ENCODE measurements around the gene C10orf90. TPM values are rescaled to one million over a fixed set of nuclear protein-coding genes. Genes with fewer than 3 reads are reported as not detected.

C10orf90 gene
- total RNA-seq, 4 donors from 2014 or later = 0.33 to 1.2 (median 1.1) TPM; not detected in 1

- TF ChIP-seq CTCF (IDR thresholded peaks at IDR 0.05; ENCODE audit: low read depth) = no peak
These were observed 152.0 kb downstream of the C10orf90 start for GRCh38 chr10:126518218-126519080.

GRCh38 chr10:126516515-126516914, 154.0 kb downstream of the C10orf90 start:
- no peak for TF ChIP-seq CTCF (IDR thresholded peaks at IDR 0.05; ENCODE audit: low read depth)

- no peak for TF ChIP-seq CTCF (IDR thresholded peaks at IDR 0.05; ENCODE audit: low read depth)
These were observed 158.5 kb downstream of the C10orf90 start for GRCh38 chr10:126511917-126512479.

- TF ChIP-seq CTCF (IDR thresholded peaks at IDR 0.05; ENCODE audit: low read depth) = no peak
These were observed 161.3 kb downstream of the C10orf90 start for GRCh38 chr10:126509182-126509581.

GRCh38 chr10:126508535-126509040, 161.9 kb downstream of the C10orf90 start:
- no peak for TF ChIP-seq CTCF (IDR thresholded peaks at IDR 0.05; ENCODE audit: low read depth)

- no peak for TF ChIP-seq CTCF (IDR thresholded peaks at IDR 0.05; ENCODE audit: low read depth)
These were observed 165.8 kb downstream of the C10orf90 start for GRCh38 chr10:126504761-126505112.

GRCh38 chr10:126504063-126504760, 166.3 kb downstream of the C10orf90 start:
- TF ChIP-seq CTCF (IDR thresholded peaks at IDR 0.05; ENCODE audit: low read depth) = no peak
